Skin epidermis (tissue), 12 donors: ENCODE results near the gene RPL13A.

Source experiments
- H3K27ac ChIP-seq, 21 experiments: fragments of 200-600 bp; sonication (generic) in 11 of 21; one replicate each; pipeline ENCODE4 v1.5.0; 2020; ENCODE audit warnings: mild to moderate bottlenecking in 3 of 21, inconsistent platforms in 2 of 21, moderate library complexity in 2 of 21
- H3K4me3 ChIP-seq, 7 experiments: fragments of 200-600 bp; sonication (generic) in 2 of 7; one replicate each; pipeline ENCODE4 v1.5.0; 2020; ENCODE audit warnings: inconsistent platforms in 2 of 7, mild to moderate bottlenecking in 2 of 7, moderate library complexity in 1 of 7

Gene RPL13A

GRCh38 chr19:49474542-49474924, 12.9 kb upstream of the RPL13A start:
- H3K4me3 ChIP-seq = peak overlapping the region; percentile 42 to 77 (median 52)
- H3K27ac ChIP-seq = peak overlapping the region; percentile 33 to 94 (median 87)

GRCh38 chr19:49475191-49475917, 12.1 kb upstream of the RPL13A start:
- H3K27ac ChIP-seq = peak overlapping the region in 17 of 21 experiments; percentile 28 to 94 (median 87)

GRCh38 chr19:49475995-49476880, 11.2 kb upstream of the RPL13A start:
- H3K27ac ChIP-seq = peak overlapping the region in 16 of 21 experiments; percentile 28 to 94 (median 87)
- peak overlapping the region in 3 of 7 experiments; percentile 11 to 77 (median 52) for H3K4me3 ChIP-seq

More at GRCh38 chr19:49475191-49475917, 12.1 kb upstream of the RPL13A start:
- H3K4me3 ChIP-seq = peak overlapping the region; percentile 2 to 77 (median 52)

DNA sequence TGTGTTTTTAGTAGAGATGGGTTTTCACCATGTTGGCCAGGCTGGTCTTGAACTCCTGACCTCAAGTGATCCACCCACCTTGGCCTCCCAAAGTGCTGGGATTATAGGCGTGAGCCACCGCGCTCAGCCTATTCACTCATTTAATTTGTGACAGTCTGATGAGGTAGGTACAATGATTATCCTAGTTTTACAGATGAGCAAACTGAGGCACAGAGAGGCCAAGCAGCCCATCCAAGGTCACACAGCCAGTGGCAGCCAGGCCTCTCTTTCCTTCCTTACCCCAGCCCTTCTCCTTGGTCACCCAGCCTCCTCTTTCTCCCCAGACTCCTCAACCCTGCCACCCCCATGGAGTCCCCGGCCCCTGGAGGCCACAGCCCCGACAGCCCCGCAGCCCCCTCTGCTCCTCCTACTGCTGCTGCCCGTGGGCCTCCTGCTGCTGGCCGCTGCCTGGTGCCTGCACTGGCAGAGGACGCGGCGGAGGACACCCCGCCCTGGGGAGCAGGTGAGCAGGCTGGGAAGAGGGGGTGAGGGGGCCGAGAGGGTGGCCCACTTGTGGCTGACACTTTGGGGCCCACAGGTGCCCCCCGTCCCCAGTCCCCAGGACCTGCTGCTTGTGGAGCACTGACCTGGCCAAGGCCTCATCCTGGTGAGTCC, 7.3 kb upstream of the RPL13A start:
- Histone ChIP-seq H3K4me3 (no peak overlapping the region), H3K27ac (no peak overlapping the region)

GRCh38 chr19:49481020-49481683, 6.3 kb upstream of the RPL13A start:
- H3K27ac ChIP-seq = no peak overlapping the region
- H3K4me3 ChIP-seq = no peak overlapping the region

DNA sequence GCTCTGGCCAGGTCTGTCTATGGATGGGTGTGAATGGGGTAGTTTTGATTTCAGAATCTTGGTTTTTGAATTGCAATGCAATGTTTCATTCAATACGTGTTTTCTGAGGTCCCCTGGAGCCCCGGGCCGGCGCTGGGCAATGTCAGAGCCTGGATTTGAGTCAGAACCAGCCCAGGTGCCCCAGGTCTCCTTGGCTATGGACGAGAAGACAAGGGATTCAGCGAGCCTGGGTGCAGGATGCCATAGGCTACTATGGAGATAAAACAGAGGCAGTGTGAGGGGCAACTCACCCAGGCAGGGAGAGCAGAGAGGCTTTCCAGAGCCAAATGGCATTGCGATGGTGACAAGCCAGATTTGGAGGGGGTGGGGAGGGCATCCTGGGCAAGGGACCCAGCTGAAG, 1.2 kb upstream of the RPL13A start:
- H3K27ac ChIP-seq = peak overlapping the region in 3 of 21 experiments; percentile 80 to 95 (median 83)

GRCh38 chr19:49486710-49487276, 615 bp upstream of the RPL13A start:
- Histone ChIP-seq H3K27ac (peak overlapping the region in 20 of 21 experiments; percentile 44 to 95 (median 74)), H3K4me3 (peak overlapping the region in 1 of 7 experiments; percentile 87)

More for the DNA sequence above, 1.2 kb upstream of the RPL13A start:
- H3K4me3 ChIP-seq = no peak overlapping the region

GRCh38 chr19:49488046-49488862, 846 bp downstream of the RPL13A start:
- peak overlapping the region; percentile 59 to 98 (median 92) for H3K4me3 ChIP-seq

GRCh38 chr19:49488863-49489537, 1.6 kb downstream of the RPL13A start:
- peak overlapping the region in 19 of 21 experiments; percentile 80 to 97 (median 93) for H3K27ac ChIP-seq
- peak overlapping the region; percentile 59 to 98 (median 92) for H3K4me3 ChIP-seq

More at GRCh38 chr19:49488046-49488862, 846 bp downstream of the RPL13A start:
- peak overlapping the region; percentile 57 to 97 (median 93) for H3K27ac ChIP-seq

DNA sequence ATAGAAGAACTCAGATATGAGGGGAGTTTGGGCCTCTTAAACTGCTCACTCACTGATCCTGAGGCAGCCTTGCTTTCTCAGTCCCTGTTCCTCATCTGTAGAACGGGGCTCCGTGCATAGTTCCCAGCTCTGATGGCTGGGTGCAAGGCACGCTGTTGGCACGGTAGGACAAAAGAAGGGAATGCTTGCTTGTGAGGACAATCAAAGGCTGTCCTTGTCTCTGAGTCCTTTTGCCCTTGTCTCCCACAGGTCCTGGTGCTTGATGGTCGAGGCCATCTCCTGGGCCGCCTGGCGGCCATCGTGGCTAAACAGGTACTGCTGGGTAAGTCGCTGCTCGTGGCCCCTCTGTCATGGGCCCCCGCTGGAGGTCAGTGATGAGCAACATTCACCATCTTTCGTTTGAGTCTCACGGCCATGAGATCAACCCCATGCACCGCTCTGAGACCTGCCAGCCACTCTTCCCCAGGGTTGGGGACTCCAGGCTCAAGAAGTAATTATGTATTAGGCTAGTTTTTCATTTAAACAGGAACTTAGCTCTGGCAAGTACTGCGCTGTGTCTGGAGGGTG, 2.3 kb downstream of the RPL13A start:
- Histone ChIP-seq H3K4me3 (peak overlapping the region; percentile 59 to 98 (median 92)), H3K27ac (peak overlapping the region in 17 of 21 experiments; percentile 80 to 97 (median 93))

- peak overlapping the region in 12 of 21 experiments; percentile 80 to 97 (median 94) for H3K27ac ChIP-seq
- H3K4me3 ChIP-seq = peak overlapping the region in 2 of 7 experiments; percentile 87 to 98
Observed at GRCh38 chr19:49490287-49491029, 3.0 kb downstream of the RPL13A start.

- Histone ChIP-seq H3K27ac (peak overlapping the region in 1 of 21 experiments; percentile 80), H3K4me3 (no peak overlapping the region)
Observed at GRCh38 chr19:49491030-49491803, 3.8 kb downstream of the RPL13A start.

- H3K27ac ChIP-seq = no peak overlapping the region
- no peak overlapping the region for H3K4me3 ChIP-seq
Observed at GRCh38 chr19:49491804-49492572, 4.6 kb downstream of the RPL13A start.

DNA sequence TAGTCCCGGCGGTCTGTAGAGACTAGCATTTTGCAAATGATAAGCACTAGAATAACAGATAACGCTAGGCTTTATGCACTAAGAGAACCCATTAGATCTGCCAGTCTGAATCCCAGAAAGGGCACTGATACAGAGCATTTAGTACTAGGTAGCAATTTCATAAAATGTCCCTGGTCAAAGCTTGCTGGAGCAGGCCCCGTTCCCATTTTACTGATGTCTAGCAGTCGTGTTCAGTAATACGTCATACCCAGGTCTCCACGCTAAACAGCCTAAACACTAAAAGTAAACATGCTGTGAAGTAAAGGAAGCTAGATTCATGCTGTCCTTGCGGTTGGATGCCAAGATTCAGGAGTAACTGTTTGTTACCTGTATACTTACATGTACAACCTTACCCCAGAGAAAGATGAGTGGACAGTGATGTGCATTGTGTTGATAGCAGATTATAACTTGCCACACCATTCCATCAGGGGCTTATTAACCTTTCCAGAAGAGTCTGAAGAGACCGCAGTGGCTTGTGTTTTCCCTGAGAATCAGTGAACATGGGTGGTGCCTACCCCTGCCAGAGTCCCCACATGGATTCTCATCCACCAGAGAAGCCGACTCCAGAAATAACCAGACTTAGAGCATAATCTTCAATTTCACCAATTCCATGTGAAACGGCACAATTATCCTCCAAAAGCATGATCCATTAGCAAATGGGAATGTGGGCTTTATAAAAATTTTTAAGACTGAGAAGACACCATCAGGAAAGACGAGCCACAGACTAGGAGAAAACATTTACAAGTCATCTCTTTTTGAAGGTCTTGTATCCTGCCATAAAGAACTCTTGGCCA, 5.4 kb downstream of the RPL13A start:
- no peak overlapping the region for H3K27ac ChIP-seq
- H3K4me3 ChIP-seq = no peak overlapping the region
